ENCODE results near the gene HECA.

DNA sequence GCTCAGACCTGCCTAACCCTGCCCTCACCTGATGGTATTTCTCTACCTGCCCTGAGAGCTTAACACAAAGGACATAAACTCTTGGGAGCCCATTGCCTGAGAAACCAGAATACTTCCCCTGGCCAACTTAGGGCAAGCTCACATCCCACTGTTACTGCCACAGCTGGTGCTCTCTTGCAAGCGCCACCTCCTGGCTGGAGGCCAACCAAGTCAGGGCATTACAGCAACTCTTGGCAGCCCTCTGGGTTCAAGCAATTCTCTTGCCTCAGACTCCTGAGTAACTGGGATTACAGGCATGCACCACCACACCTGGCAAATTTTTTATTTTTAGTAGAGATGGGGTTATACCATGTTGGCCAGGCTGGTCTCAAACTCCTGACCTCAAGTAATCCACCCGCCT, 70.1 kb downstream of the HECA start:
- TF ChIP-seq, protein P1, sequence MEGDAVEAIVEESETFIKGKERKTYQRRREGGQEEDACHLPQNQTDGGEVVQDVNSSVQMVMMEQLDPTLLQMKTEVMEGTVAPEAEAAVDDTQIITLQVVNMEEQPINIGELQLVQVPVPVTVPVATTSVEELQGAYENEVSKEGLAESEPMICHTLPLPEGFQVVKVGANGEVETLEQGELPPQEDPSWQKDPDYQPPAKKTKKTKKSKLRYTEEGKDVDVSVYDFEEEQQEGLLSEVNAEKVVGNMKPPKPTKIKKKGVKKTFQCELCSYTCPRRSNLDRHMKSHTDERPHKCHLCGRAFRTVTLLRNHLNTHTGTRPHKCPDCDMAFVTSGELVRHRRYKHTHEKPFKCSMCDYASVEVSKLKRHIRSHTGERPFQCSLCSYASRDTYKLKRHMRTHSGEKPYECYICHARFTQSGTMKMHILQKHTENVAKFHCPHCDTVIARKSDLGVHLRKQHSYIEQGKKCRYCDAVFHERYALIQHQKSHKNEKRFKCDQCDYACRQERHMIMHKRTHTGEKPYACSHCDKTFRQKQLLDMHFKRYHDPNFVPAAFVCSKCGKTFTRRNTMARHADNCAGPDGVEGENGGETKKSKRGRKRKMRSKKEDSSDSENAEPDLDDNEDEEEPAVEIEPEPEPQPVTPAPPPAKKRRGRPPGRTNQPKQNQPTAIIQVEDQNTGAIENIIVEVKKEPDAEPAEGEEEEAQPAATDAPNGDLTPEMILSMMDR (conservative IDR thresholded peaks at IDR 0.05; ENCODE audit: low read depth, low read length) = no peak
- TF ChIP-seq EZH2 (IDR thresholded peaks at IDR 0.05; ENCODE audit: borderline replicate concordance, low read depth, low read length, poor library complexity, severe bottlenecking) = no peak

Data from A673 (cell line).